ENCODE measurements around the gene USP17L5. TPM values are rescaled to one million over a fixed set of nuclear protein-coding genes. Genes with fewer than 3 reads are reported as not detected.
A peak's percentile ranks its signal among the peaks of the same experiment; 100 is the strongest.
"Not testable (repeated sequence)": the region's sequence is repeated elsewhere in the genome, so short reads cannot be mapped to it uniquely, and the experiment has no call there.

The USP17L5 gene
- total RNA-seq, 2 experiments from 2014 or later = not detected

DNA sequence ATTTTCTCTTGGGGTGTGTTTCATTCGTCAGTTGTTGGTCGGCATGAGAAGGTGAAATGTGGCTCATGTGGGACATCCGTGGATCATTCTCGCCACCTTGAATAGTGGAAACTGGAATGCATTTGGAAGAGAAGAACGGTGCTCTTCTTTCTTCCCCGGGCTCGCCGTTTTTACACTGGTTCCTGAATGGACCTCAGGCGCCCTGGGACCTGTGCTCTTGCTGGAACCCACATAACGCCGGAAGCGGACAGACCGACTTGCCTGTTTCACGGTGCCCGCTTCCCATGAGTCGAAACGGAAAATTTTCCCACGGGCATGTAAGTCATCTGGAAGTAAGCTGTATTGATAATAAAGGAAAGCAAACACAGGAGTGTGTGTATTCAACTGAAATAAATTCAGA lies 11.7 kb downstream of the USP17L5 start:
- POLR2A ChIA-PET; ATAC-seq (ENCODE audit: poor library complexity); H3K4me3 Mint-ChIP-seq; H3K36me3 Mint-ChIP-seq (ENCODE audit: low read depth); CTCF ChIA-PET; H3K4me3 ChIP-seq (ENCODE audit: low read length); H3K27ac Mint-ChIP-seq; H3K4me1 ChIP-seq (ENCODE audit: insufficient read depth, low read length); intact Hi-C loops (cut with DNase I, micrococcal nuclease); H3K27me3 ChIP-seq (ENCODE audit: control insufficient read depth in 1 of 2, insufficient read depth in 2 of 2, low read length in 2 of 2); H3K27ac ChIP-seq (ENCODE audit: low read depth in 1 of 2, low read length in 2 of 2); H3K36me3 ChIP-seq (ENCODE audit: insufficient read depth, low read length); H3K9me3 ChIP-seq (ENCODE audit: control insufficient read depth in 1 of 2, insufficient read depth in 1 of 2, low read length in 2 of 2); H3K27me3 Mint-ChIP-seq; H3K4me1 Mint-ChIP-seq (ENCODE audit: low read depth); H3K9me3 Mint-ChIP-seq: not testable (repeated sequence)
- DNase-seq = peak in 1 of 14 experiments; percentile 0

DNA sequence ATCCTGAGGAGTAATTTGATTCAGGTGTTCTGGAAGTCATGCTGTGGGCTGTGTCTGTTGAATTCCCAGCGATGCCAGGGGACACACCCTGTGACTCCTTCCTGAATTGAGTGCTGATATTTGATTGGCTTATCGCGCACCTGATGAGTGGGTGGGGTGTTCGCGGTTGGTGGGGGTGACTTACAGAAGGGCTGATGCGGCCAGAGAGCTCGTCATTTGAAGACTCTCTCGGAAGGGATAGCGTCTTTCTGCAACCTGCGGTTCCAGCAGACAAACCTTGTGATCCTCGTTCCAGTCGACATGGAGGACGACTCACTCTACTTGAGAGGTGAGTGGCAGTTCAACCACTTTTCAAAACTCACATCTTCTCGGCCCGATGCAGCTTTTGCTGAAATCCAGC lies 14.1 kb downstream of the USP17L5 start, which contains the start of gene USP17L29:
Gene USP17L29, plus strand, starts transcription at position 301 of the 400 bp plus-strand sequence. Its CDS starts 0 bp downstream, at position 301.
- H3K4me3 Mint-ChIP-seq; H3K27ac Mint-ChIP-seq; DNase-seq; H3K36me3 Mint-ChIP-seq (ENCODE audit: low read depth); H3K9me3 ChIP-seq (ENCODE audit: control insufficient read depth in 1 of 2, insufficient read depth in 1 of 2, low read length in 2 of 2); H3K27ac ChIP-seq (ENCODE audit: low read depth in 1 of 2, low read length in 2 of 2); H3K4me1 ChIP-seq (ENCODE audit: insufficient read depth, low read length); H3K9me3 Mint-ChIP-seq; H3K27me3 Mint-ChIP-seq; H3K4me1 Mint-ChIP-seq (ENCODE audit: low read depth); H3K36me3 ChIP-seq (ENCODE audit: insufficient read depth, low read length); POLR2A ChIA-PET; CTCF ChIA-PET; H3K27me3 ChIP-seq (ENCODE audit: control insufficient read depth in 1 of 2, insufficient read depth in 2 of 2, low read length in 2 of 2); intact Hi-C loops (cut with DNase I, micrococcal nuclease); H3K4me3 ChIP-seq (ENCODE audit: low read length); ATAC-seq (ENCODE audit: poor library complexity): not testable (repeated sequence)

DNA sequence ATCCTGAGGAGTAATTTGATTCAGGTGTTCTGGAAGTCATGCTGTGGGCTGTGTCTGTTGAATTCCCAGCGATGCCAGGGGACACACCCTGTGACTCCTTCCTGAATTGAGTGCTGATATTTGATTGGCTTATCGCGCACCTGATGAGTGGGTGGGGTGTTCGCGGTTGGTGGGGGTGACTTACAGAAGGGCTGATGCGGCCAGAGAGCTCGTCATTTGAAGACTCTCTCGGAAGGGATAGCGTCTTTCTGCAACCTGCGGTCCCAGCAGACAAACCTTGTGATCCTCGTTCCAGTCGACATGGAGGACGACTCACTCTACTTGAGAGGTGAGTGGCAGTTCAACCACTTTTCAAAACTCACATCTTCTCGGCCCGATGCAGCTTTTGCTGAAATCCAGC lies 23.6 kb downstream of the USP17L5 start, which contains the start of gene USP17L30:
Gene USP17L30, plus strand, starts transcription at position 301 of the 400 bp plus-strand sequence. Its CDS starts 0 bp downstream, at position 301.
- H3K9me3 ChIP-seq (ENCODE audit: control insufficient read depth in 1 of 2, insufficient read depth in 1 of 2, low read length in 2 of 2); H3K4me3 Mint-ChIP-seq; POLR2A ChIA-PET; H3K36me3 Mint-ChIP-seq (ENCODE audit: low read depth); H3K27me3 ChIP-seq (ENCODE audit: control insufficient read depth in 1 of 2, insufficient read depth in 2 of 2, low read length in 2 of 2); H3K27me3 Mint-ChIP-seq; H3K4me3 ChIP-seq (ENCODE audit: low read length); H3K27ac ChIP-seq (ENCODE audit: low read depth in 1 of 2, low read length in 2 of 2); ATAC-seq (ENCODE audit: poor library complexity); CTCF ChIA-PET; intact Hi-C loops (cut with DNase I, micrococcal nuclease); H3K27ac Mint-ChIP-seq; H3K4me1 Mint-ChIP-seq (ENCODE audit: low read depth); DNase-seq; H3K4me1 ChIP-seq (ENCODE audit: insufficient read depth, low read length); H3K9me3 Mint-ChIP-seq; H3K36me3 ChIP-seq (ENCODE audit: insufficient read depth, low read length): not testable (repeated sequence)

DNA sequence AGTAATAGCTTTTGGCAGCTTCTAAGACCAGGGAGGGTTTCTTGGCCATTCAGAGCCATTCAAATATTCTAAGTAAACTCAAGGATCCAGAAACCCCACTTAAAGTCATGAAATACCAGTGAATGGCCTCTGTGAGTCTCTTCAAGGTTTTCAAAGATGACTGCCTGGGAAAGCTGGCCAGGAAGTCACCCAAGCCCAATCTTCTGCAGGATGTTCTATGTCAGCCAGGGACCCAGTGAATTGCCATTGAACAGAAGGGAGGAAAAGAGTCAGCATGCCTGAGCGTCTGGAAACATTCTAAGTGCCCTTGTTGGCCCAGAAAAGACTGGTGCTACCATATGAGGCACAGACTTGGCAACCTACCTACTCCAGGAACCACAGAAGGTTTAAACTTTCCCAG lies 40.7 kb downstream of the USP17L5 start:
- ATAC-seq (ENCODE audit: poor library complexity); H3K27me3 ChIP-seq (ENCODE audit: control insufficient read depth in 1 of 2, insufficient read depth in 2 of 2, low read length in 2 of 2); H3K36me3 Mint-ChIP-seq (ENCODE audit: low read depth); H3K4me1 ChIP-seq (ENCODE audit: insufficient read depth, low read length); H3K27ac ChIP-seq (ENCODE audit: low read depth in 1 of 2, low read length in 2 of 2); intact Hi-C loops (cut with DNase I, micrococcal nuclease); DNase-seq; H3K36me3 ChIP-seq (ENCODE audit: insufficient read depth, low read length); H3K4me3 Mint-ChIP-seq; H3K4me1 Mint-ChIP-seq (ENCODE audit: low read depth); POLR2A ChIA-PET; H3K9me3 ChIP-seq (ENCODE audit: control insufficient read depth in 1 of 2, insufficient read depth in 1 of 2, low read length in 2 of 2); H3K27me3 Mint-ChIP-seq; H3K4me3 ChIP-seq (ENCODE audit: low read length); H3K27ac Mint-ChIP-seq; CTCF ChIA-PET; H3K9me3 Mint-ChIP-seq: not testable (repeated sequence)

DNA sequence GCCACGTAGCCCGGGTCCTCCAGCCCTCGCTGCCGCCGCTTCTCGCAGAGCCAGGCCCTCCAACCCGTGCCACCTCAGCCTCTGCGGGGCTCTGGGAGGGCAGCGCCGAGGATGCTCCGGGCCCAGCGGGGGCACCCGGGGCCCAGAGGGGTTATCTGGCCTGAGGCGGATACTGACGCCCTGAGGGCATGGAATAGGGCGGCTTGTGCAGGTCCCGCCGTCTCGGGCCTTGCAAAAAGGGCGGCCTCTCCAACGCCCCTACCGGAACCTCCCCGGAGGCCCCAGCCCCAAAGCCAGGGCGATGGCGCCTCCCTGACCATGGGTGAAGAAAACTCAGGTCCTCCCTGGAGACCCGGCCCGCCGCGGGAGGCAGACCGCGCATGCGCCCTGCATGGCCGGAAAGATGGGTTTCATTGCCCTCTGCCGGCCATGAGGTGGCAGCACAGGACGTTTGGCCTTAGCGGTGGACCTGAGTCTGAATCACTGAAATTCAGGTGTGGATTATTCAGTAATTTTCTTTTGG lies 41.9 kb downstream of the USP17L5 start:
- H3K4me3 Mint-ChIP-seq = peak overlapping the region; percentile 1
- POLR2A ChIA-PET; H3K27ac ChIP-seq (ENCODE audit: low read depth in 1 of 2, low read length in 2 of 2); ATAC-seq (ENCODE audit: poor library complexity); H3K36me3 Mint-ChIP-seq (ENCODE audit: low read depth); H3K27ac Mint-ChIP-seq; intact Hi-C loops (cut with DNase I, micrococcal nuclease); CTCF ChIA-PET; H3K9me3 ChIP-seq (ENCODE audit: control insufficient read depth in 1 of 2, insufficient read depth in 1 of 2, low read length in 2 of 2); H3K4me1 ChIP-seq (ENCODE audit: insufficient read depth, low read length); H3K27me3 ChIP-seq (ENCODE audit: control insufficient read depth in 1 of 2, insufficient read depth in 2 of 2, low read length in 2 of 2); H3K27me3 Mint-ChIP-seq; H3K9me3 Mint-ChIP-seq; H3K36me3 ChIP-seq (ENCODE audit: insufficient read depth, low read length); H3K4me1 Mint-ChIP-seq (ENCODE audit: low read depth): not testable (repeated sequence)
- H3K4me3 ChIP-seq (ENCODE audit: low read length) = peak overlapping the region; percentile 47
- TF ChIP-seq, protein P1, sequence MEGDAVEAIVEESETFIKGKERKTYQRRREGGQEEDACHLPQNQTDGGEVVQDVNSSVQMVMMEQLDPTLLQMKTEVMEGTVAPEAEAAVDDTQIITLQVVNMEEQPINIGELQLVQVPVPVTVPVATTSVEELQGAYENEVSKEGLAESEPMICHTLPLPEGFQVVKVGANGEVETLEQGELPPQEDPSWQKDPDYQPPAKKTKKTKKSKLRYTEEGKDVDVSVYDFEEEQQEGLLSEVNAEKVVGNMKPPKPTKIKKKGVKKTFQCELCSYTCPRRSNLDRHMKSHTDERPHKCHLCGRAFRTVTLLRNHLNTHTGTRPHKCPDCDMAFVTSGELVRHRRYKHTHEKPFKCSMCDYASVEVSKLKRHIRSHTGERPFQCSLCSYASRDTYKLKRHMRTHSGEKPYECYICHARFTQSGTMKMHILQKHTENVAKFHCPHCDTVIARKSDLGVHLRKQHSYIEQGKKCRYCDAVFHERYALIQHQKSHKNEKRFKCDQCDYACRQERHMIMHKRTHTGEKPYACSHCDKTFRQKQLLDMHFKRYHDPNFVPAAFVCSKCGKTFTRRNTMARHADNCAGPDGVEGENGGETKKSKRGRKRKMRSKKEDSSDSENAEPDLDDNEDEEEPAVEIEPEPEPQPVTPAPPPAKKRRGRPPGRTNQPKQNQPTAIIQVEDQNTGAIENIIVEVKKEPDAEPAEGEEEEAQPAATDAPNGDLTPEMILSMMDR (IDR thresholded peaks at IDR 0.05) = peak; percentile 70
- DNase-seq = peak; percentile 2 to 61 (median 40)
